ENCODE measurements around the gene KERA.

KERA gene

DNA sequence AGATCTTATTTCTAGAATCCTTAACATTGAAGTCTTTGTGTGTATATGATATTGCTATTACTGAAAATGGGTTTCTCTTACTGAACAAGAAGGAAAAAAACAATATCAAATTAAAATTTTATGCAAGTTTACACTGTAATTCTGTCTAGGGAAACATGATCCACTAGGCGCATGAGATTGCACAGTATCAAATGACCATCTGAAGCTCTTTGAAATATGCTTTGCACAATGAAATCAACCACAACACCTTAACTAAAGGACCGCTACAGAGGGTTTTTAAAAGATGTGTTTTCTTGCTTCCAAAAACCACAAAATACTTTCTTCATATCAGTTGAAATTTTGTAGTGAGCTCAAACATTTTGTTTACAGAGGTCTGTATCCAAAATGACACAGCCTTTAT, 15.1 kb upstream of the KERA start:
- DNase-seq: no peak

DNA sequence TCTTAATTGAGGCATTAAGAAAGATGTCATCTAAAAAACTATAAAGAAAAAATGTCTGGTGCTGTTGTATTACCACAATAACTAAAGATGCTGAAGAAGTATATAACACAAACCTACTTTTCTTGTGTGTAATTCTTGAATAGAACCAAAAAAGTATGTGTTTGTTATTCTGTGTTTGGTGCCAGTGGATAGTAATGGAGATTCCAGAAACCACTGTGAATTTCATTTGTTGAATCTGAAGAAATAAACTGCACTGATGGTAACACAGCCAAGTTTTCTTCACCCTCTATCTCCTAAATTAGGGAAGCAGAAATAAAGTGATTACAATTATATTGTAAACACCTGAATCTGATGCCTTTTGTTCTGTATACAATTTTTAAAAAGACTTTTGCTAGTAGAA, 13.1 kb upstream of the KERA start:
- DNase-seq: no peak

DNA sequence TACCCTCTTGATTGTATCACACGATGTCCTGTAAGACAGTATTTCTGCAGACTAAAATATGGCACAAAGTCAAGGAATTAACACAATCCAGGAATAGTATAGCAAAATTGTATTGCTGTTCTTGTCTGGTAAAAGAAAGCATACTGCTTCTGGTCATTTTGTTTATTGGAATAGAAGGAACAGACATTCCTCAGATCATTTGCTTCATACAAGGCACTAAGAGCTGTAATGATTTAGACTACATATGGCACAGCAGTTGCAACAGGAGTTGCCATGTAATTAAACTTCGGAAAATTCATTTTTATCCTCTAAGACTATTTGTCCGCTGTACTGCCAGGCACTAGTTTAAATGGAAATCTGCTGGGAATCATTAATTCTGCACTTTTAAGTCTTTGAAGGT, 7.6 kb upstream of the KERA start:
- DNase-seq: no peak

DNA sequence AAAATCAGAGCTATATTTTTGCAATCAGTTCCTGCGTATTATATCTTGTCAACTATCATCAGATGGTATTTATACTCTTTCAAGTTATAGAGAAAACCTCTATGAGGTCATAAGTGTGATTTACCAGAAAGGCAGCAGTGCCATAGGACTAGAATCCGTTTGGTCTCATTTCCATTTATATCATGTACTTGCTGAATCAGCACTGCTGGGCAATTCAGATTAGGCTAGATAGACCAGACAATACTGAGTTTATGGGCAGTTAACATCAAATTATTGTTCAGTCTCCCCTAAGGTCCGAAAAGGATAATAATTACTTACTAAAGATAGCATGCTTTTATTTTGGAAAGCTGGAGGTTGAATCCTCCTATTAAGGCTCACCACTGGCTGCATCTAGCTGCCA, 6.8 kb upstream of the KERA start:
- DNase-seq: no peak

DNA sequence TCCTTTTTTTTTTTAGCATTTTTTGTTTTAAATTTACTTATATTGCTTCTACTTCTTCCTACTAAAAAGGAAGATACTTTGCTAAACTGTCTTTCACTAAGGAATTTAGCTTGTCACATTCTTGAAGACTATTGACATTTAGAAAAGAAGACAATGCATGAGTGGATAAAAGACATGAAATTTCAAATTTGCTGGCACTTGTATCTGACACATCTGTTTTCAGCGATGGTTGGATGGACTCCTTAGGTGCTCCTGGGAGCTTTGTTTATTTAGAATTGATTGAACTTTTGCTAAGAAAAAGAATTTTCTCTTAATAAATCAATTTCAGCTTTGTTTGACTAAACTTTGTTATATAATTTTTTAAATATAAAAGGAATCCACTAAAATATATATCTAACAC, 3.3 kb upstream of the KERA start:
- DNase-seq: no peak

DNA sequence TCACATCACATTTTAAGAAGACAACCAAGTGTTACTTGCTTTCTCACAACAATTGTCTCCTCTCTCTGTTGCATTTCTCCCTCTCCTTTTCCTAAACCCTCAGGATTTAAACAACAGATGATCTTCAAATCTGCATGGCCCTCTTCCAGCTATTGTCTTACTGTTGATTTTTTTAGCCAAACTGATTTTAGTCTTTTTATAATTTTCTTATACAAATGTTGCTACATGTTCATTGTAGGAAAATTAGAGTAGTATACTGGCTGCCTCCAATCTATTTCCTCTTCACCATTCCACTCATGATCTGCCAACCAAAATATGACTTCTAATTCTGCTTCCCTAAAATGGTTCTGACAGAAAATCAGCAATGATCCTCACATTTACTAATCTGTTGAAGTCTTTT, 1.4 kb upstream of the KERA start:
- DNase-seq: no peak

DNA sequence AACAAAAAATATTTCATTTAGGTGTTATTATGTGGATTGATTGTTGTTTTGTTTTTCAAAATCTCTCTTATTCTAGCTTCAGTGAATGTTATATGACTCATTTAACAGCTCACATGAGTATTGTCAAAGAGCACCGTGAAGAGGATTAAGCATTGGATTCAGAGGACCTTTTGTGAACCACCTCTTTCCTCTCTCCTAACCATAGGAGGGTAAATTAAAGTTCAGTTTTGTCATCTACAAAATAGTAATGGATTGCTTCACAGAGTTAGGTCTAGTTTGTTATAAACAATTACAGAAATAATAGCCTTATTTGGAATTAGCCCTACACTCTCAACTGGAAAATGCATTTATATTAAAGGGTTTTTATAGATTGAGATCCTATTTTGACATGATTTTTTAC, 962 bp upstream of the KERA start:
- no peak for DNase-seq

DNA sequence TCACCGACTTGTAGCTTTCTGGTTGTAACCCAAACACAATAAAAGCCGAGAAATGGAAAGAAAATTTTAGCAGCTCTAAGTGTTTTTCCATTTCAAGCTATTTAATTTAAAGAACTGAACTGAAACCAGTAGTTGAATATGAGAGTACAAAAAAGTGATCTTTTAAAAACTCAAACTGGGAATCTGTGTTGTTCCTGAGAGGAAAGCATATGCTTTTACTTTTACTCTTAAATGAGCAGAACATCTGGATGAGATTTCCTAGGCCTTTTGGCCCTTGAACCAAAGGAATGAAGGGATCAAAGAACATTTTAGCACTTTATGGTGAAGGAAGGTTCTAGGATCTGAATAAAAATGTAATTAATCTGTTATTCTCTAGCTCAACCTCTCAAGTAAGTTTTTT, 1.3 kb downstream of the KERA start:
- DNase-seq: no peak

DNA sequence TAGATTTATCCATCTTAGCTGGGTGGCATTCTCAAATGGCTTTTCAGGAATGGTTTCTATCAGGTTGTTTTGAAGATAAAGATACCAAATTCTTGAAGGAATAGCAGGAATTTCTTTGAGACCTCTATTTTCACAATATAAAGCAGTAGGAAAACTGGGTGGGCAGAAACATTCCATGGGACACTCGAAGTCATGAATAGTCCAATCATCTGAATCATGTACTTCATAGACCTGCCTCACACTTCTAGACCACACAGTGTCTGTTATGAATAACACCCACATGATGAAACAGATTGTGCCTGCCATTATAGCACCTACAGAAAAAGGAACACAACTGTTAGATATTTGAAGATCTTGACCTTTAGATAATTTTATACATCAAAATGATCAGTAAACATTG, 1.8 kb downstream of the KERA start:
- DNase-seq: no peak

DNA sequence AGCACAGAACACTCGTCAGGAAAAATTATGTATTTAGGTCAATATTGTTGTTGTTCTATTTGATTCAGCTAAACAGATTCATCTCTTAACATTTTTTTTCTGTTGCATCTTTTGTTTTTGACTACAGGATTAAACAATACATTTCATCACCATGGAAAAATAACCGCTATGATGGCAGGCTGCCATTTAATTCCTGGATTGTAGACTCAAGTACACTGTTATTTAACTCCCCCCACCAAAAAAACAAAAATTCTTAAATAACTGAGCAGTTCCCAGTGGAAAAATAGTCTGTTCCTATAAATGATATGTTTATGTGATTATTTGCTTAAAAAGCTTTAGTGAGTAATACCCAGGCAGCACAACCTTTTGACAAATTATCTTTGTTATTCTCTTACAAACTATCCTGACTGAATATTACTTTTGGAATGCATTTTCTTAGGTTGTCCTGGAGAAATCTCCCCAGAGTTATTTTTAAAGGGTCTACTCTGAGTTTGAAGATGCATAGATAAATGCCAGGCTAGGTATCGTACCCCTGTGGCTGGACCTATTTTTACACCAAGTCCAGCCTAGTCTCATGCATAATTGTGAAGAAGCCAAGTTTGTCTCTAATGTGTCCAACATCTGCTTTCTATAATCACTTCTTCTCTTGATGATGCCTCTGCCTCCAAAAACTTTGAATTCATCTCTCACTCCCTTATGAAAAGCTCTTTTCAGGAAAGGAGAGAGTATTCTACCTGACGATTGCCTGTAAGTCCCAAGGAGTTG, 3.7 kb downstream of the KERA start:
- DNase-seq: no peak

DNA sequence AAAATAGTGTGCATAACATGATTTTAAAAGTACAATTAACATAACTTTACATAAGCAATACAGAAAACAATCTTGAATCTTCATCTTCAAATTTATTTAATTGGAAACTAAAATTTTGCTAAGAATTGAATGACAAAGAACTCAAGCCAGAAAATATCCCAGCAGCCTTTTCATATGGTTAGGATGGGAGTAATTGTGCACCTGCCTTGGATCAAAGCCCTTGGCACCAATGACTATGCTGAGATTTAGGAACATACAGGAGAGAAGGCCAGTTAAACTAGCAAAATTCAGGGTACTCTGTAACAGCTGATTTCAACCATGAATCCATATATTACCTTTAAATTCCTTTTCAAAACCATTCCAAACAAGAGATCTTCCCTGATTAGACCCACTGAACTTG, 5.8 kb downstream of the KERA start:
- no peak for DNase-seq

DNA sequence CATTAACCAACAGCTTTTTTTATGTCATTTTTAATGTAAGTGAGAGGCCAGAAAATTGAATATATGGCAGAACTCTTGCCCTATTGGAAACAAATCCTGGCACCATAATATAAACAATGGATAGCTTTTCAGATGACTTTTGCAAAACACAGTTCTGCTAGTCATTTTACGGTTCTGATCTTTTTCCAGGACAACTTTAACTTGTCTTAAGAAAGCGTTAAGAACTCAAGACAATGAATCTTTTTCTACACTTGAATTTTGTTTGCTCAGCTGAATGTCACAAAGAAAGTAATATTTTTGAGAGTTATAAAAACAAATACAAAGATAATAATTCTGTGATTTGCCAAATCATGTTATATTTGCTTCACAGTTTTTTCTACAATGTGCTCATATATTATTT, 13.2 kb downstream of the KERA start:
- no peak for DNase-seq

DNA sequence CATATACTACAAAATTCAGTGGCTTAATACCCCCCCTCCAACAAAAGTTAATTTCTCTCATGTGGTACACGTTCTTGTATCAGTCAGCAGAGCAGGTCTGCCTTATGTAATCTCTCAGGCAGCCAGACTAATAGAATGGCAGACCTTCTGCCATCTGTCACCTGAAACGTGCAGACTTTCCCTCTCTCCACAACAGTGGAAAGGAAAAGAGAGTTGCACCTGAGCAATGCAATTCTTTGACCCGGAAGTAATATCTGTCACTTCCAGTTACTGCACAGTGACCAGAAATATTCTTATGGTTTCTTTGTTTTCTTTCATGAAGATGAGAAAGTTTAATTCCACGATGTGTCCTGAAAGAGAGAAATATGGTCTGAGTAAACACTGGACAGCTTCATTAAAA, 14.4 kb downstream of the KERA start:
- DNase-seq: no peak

DNA sequence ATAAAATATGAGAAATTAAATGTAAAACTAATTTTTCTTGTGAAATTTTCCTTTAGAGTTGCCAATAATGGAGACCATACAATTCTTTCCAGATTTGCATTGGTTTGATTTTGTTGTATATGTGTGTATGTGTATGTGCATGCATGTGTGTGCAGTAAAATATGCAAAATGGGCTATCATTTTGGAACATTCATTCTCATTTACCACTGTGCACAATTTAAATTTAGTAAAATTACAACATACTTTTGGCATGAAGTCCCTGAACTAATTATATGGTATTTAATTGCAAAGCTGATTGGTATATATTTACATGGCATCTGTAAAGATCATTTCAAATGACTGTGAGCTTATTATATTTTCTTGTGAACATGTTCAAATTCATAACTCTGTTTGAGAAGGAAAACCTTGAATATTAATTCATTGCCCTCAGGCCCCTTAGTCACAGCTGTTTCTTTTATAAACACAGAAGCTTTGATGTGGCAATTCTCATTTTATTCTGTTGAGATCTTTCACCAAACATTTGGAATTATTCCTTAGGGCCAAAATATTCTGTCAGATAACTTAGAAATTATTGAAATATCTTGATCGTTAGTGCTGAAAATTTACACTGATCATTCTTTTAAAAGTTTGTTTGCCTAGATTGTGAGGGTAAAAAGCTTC, 17.6 kb downstream of the KERA start:
- DNase-seq: no peak

DNA sequence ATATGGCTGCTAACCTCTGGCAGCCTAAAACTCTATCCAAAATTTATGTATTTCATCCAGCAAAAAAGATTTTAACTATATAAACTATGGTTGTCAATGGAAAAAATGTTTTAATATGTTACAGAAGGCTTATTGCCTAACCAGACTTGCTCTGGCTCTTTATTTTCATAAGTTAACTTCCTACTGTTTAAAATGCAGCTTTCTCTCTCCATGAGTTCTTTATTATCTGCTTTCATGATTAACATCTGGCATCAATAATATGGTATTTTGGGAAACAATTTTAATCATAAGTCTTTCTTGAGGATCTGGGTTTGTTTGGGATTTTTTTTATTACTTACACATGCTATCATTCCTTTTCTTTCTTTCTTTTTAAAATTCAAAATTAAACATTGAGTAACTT, 20.5 kb downstream of the KERA start:
- no peak for DNase-seq

DNA sequence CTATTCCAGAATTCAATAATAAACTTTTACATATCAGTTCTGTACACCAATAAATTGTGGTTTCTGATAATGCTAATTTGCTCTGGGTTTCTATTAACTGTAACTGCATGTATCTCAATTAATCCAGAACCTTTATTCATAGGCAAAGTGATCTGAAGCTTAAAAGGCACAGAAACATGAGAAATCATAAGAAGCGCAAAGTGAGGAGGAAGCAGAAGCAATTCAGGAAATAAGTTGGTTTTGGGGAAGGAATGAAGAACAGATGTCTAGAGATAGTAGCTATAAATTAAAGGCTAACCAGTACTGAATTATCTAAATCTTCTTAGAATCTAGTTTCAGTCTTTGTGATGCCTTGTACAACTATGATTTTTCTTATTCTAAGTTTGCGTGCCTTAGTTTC, 24.6 kb downstream of the KERA start:
- DNase-seq: no peak

DNA sequence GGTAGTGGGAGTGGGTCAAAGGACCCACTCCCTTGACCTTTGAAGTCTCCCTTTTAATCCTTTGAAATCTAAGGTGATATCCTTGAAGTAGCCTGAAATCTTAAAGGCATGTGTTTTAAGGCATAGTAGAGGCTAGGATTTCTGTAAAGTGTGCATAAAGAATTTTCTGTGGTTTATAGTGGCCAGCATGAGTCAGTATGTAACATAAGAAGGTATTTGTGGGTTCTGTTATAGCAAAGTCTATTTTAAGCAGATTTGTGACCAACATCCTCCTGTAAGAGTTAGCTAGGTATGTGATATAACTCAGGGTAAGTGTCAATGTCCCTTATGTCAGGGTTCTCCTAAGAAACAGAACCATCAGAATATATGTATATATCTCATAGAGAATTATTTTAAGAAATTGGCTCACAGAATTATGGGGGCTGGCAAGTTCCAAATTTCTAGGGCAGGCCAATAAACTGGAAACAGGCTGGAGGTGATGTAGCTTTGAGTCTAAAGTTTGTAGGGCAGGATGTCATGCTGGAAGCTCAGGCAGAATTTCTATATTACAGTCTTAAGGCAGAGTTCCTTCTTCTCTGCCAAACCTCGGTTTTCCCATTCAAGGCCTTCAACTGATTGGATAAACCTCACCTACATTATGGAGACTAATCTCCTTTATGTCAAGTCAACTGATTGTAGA, 34.4 kb downstream of the KERA start:
- DNase-seq: no peak

DNA sequence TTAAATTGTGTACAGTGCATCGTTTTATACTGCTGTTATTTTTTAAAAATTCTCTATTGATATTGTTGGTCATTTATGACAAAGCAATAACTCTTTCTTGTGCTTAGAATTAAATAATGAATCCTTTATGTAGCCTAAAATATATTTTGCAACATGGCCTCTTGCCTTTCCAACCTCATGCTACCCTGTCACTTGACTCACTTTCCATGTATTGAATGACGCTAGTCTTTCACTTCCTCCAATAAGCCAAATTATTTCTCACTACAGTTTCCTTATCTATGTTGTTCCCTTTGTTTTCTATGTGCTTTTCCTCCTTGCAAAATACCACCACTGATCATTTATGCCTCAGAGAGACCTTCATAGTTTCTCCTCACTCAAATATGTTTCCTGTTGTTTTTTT, 36.7 kb downstream of the KERA start:
- peak; percentile 17 for DNase-seq

DNA sequence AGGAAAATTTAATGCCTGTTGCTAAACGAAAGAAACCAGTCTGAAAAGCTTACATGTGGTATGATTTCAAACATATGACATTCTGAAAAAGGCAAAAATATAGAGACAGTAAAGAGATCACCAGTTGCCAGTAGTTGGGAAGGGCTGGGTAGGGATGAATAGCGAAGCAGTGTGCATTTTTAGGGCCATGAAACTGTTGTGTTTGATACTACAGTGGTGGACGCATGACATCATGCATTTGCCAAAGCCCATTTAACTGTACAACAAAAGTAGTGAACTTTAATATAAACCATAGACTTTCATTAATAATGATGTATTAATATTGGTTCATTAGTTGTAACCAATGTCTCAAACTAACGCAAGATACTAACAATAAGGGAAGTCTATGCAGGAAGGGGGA, 38.4 kb downstream of the KERA start:
- DNase-seq: no peak

DNA sequence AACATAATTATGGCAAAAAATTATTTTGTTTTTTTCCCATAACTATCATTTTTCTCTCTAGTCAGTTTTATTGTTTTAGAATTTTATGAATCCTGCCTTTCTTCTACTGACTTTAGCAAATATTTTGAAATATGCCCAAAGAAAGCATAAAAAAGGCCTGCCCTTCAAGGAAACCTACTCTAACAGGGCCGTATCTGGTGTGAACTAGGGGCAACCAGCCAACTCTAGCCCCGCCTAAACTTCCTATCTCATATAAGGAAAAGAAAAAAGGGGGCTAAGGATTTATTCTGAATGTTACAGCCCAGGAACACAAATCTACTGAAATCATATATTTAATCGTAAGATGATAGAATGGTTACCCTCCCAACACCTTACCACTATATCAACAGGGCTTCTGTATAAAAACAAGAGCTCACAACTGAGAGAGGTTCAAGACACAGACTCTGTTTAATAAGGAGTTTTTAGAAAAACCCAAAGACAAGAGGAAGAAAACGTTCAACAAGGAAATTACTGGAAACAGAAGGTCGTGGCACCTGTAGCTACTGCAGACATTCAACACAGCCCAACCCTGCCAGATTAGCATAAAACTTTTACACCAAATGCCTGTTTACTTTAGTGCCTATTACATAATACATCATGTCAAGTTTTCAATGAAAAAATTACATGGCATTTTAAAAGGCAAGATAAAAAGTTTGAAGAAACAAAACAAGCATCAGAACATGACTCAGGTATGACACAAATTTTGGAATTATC, 40.1 kb downstream of the KERA start:
- no peak for DNase-seq

DNA sequence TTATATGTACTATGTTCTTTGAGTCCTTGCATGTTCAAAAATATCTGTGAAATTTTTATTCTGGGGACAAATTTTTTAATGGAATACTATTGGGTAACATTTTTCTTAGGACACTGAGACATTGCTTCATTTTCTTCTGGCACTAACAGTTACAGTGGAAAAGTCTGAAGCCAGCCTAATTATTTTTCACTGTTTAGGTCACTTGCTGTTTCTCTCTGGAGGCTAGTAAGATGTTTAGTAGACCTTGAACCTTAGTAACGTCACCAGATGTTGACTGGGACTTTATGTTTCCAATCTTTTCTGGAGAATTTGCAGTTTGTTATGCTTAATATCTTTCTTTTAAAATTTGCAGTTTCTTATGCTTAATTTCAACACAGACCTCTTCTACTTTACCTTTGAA, 40.8 kb downstream of the KERA start:
- no peak for DNase-seq

DNA sequence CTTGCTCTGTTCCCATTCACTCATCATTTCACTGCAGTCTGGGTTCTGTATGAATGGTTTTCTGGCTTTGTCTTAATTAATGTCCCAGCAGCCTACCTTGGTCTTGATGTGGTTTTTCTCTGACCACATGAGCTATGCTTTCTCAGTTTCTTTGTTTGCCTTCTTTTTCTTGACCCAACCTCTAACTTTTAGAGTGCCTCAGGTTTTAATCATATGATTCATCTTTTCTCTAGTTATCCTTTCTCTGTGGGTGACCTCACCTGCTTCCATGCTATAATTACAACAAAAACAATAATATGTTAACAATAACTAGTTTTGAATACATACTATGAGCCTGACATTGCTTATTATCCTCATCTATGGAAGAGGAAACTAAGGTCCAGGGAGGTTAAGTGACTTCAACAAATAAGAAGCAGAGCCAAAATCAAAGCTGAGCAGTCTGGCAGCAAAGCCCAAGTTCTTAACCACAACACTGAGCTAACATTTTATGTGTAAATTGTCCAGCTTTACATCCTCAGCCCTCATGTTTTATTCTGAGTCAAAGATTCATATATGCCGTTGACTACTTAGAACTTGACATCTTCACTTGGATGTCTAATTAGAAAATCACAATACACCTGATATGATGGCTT, 48.4 kb downstream of the KERA start:
- DNase-seq: no peak

All from suppressor macrophage treated with lipopolysaccharide for 4 hours (primary cell).